GM11168 (cell line): ENCODE measurements around the gene ZFPM1.

ENCODE experiments used
- in situ Hi-C: fragments of 300-500 bp; cut with MboI; formaldehyde crosslinking; loops from one replicate; pipeline ENCODE4 v1.12.0; 2022; ENCODE audit warnings: low sequenced_read_pairs; ENCODE audit not compliant: unreplicated experiment

The ZFPM1 gene

DNA sequence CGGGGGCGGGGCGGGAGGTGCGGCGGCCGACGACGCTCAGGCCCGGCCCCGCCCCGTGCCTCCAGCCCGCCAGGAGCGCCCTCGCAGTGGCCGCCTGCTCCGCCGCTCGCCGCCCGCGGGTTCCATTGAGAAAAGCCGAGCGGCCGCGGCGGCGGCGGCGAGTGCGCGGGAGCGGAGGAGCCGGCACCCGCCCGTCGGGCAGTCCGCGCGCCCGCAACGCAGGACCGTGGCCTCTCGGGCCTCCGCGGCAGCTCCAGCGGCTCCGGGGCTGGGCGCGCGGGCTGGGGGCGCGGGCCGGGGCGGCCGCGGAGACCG, at the start of gene ZFPM1:
Gene ZFPM1, plus strand, starts transcription at position 64 of the 315 bp plus-strand sequence. CDS start 359 bp downstream, outside the sequence.
- in situ Hi-C loops = loop anchor here (10.0 kb wide), 1 partner anchor 72 kb away; no protein-coding TSS in a partner anchor

DNA sequence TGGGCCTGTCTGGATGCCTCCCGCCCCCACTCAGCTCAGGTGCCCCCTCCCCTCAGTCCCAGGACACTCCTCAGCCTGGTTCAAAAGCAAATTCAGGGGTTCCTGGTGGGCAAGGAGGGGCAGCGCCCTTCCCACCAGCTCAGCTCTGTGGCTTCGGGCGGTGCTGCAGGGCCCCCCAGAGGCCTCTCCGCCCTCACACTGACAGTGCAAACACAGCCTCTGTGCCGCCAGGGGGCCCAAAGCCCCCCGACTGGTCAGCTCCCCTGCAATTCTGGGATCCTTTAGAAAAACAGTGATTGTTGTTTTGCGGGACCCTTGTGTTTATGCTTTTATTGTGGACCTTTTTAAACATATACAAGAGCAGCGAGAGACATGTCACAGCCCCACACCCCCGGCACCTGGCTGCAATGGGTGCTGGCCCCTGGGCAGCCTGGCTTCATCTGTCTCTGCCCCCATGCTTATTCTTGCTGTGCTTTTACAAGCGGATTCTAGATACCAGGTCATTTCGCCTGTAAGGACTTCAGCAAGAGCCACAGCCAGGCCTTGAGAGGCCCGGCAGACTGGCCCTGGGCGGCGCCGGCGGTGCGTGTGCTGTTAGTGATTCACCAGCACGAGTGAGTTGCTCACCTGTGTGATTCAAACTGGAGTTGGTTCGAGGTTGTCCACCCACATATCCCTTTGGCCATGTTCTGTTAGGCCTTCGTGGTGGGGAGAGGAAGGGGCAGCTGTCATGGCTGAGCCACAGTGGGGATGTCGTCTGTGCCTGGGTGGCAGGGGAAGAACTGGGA, 49.1 kb upstream of the ZFPM1 start:
- in situ Hi-C loops = loop anchor here (25.0 kb wide), 1 partner anchor 392 kb away; no protein-coding TSS in a partner anchor

DNA sequence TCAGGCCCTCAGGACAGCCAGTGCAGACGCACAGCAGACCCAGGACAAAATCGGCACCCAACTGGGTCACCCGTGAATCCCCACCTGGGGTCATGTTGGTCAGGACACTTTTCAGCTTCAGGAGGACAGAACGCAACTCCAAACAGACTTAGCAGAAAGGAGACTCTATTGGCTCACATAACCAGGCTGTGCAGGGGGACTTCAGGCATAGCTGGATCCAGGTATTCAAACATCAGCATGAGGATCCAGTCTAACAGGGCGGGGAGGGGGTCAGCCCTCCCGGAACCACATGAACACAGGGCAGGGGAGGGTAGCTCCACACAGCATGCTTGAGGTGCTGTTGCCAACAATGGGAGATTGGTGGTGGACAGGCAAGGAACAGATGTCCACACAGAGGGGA, 48.3 kb upstream of the ZFPM1 start:
- in situ Hi-C loops = loop anchor here (25.0 kb wide), 1 partner anchor 392 kb away; no protein-coding TSS in a partner anchor

DNA sequence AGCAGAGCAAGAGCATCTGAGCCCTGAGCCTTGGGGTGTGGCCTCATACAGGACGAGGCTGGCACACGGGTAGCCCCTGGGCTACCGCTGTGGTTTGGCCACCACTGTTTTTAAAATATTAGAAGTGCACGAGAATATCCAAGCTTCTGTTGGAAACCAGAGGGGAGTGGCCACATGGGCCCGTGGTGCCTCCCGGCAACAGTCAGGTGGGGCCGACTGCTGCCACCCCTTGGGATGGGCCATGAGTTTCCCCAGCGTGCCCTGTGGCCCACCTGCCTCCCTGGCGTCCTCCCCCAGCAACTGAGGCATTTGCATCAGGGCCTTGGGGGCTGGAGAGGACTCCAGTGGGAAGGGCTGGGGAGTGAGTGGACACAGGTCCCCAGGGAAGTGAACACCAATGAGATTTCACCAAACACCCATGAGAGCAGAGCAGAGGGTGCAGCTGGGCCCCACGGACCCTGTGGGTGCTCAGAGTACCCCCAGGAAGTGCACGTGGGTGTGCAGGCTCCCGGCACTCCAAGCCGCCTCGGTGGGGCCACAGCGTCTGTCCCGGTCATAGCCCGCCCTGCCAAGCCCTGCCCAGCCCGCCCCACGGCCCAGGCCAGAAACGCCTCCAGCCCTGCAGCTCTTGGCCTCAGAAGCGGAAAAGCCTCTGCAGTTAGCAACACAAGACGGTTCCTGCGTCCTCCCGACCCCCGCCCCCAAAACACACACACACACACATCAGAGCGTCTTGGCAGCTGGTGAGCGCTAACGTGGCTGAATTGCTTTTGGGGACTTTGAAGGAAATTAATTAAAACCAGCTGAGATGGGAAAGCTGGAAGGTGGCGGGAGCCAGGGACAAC, 47.6 kb upstream of the ZFPM1 start:
- in situ Hi-C loops = loop anchor here (25.0 kb wide), 1 partner anchor 393 kb away; no protein-coding TSS in a partner anchor

DNA sequence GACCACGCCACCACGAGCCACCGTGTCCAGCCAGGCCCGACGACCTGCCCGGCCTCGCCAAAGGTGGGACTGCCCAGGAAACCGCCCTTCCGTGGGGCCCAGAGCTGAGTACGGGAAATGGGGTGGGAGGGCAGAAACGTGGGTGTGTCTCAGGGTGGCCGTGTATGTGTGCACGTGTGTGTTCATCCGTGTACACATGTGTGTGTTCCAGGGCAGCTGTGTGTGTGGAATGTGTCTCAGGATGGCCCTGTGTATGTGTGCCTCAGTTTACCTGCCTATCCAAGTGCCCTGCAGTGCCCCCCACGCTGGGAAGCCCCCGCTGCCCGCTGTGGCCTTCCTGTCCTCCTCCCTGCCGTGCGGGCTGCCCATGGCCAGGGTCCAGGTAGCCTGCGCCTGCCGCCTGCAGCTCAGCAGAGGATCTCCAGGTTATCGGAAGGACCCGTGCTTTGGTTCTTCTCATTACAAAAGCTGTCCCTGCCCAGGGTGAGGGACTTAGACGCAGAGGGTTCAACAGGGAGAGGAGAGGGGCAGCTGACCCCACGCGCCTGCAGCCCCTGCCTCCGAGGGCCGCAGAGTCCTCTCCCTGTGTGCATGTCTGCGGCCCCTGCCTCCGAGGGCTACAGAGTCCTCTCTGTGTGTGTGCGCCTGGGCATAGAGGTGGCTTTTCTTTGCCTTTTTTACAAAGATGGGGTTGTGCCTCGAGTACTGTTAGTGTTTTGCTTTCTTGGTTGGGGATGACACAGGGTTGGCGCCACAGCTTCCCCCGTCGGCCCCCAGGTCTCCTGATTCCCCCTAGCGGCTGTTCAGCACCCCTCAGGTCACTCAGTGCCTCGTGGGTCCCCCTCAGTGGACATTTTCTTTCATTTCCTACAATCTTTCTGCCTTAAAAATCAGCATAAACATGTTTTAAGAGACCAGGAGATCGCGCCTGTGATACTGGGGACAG, 46.7 kb upstream of the ZFPM1 start:
- in situ Hi-C loops = loop anchor here (25.0 kb wide), 1 partner anchor 394 kb away; no protein-coding TSS in a partner anchor

DNA sequence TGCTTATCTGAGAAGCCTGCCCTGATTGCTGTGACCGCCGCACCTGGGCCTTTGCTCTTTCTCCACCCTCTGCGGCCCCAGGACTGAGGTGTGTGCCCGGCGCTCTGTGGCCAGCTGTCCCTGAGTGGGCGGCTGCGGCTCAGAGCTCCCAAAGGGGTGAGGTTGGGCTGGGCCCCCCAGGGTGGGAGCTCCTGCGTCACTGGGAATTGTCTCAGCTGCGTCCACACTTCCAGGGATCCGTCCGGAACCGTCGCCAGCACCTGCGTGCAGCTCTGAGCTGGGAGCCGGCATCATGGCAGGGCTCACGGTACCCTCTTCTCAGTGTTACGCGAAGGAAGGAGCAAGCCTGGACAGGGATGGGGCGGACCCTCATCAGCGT, 46.0 kb upstream of the ZFPM1 start:
- in situ Hi-C loops = loop anchor here (25.0 kb wide), 1 partner anchor 395 kb away; no protein-coding TSS in a partner anchor

DNA sequence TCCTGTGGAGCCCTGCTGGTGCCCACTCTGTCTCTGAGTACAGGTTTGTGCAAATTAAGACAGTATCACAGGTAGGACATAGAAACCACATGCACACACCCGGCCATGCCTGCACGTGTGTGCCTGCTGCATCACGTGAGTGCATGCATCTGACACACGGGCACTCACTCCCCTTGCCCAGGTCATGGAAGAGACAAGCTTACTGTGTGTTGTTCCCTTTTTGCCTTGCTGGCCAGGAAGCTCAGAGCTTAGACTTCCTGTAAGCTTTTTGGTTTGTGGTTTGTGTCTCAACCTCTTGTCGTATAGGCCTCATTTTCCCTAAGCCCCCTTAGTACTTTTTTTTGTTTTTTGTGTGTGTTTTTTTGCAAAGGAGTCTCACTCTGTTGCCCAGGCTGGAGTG, 45.3 kb upstream of the ZFPM1 start:
- in situ Hi-C loops = loop anchor here (25.0 kb wide), 1 partner anchor 396 kb away; no protein-coding TSS in a partner anchor

DNA sequence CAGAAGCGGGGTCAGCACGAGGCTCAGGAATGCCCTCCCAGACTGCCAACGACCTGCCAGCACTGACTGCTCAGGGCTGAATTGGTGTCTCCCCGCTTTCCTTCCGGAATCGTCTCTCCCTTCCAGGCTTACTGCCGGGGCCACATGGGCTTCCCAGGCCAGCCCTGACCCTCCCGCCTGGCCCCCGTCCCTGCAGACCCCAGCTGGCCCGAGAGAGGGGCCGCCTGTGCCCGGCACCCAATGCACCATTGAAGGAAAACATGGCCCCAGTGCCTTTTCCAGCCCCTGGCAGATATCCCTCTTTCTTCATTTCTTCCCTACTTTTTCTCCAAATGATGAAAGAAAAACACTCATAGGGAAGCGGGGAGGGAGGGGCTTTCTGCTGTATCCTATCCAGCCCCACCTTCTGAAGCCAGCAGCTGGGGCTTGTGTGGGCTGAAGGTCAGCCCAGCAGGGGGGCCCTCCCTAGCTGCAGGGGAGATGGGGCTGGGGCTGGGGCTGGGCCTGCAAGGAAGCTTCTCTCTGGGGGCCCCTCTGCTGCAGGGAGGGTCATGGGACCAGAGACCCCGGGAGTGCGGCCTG, 44.4 kb upstream of the ZFPM1 start:
- in situ Hi-C loops = loop anchor here (25.0 kb wide), 1 partner anchor 396 kb away; no protein-coding TSS in a partner anchor

DNA sequence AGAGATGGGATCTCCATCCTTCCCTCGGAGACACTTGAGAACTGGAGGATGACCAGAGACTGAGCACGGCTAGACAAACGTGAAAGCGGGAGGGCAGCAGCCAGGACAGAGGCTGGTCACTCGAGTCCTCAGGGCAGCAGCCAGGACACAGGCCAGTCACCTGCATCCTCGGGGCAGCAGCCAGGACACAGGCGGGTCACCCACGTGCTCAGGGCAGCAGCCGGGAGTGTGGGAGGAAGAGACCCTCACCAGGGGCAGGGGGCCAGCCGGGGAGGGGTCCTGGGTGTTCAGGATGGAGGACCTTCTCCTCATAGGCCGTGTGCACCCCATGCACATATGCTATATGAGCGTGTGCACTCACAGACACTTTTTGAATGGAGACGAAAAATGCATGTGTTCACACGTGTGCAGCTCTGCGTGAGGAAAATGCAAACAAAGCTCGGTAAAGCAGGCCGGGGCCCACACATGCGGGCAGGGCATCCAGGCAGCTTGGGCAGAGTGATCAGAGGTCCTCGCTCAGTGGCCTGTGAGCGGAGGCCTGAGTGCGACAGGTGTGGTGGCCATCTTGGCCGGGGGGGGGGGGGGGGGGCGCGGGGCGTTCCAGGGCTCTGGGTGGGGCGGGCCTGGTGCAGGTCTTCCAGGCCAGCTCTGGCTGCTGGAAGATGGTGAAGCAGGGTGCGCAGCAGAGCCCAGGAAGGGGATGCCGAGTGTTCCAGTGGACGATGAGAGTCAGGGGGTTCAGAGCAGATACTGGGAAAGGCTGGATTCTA, 43.6 kb upstream of the ZFPM1 start:
- in situ Hi-C loops = loop anchor here (25.0 kb wide), 1 partner anchor 397 kb away; no protein-coding TSS in a partner anchor

DNA sequence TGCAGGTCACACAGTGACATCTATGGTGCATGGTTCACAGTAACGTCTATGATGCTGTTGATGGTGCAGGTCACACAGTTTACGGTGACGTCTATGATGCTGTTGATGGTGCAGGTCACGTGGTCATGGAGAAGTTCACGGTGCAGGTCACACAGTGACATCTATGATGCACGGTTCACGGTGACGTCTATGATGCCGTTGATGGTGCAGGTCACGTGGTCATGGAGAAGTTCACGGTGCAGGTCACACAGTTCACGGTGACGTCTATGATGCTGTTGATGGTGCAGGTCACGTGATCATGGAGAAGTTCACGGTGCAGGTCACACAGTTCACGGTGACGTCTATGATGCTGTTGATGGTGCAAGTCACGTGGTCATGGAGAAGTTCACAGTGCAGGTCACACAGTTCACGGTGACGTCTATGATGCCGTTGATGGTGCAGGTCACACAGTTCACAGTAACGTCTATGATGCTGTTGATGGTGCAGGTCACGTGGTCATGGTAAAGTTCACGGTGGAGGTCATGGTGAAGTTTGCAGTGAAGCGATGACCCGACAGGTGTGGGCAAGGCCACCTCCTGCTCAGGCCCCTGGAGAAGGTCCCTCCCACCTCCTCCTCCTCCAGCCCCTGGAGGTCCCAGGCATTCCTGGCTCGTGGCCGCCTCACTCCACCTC, 42.6 kb upstream of the ZFPM1 start:
- in situ Hi-C loops = loop anchor here (25.0 kb wide), 1 partner anchor 398 kb away; no protein-coding TSS in a partner anchor

DNA sequence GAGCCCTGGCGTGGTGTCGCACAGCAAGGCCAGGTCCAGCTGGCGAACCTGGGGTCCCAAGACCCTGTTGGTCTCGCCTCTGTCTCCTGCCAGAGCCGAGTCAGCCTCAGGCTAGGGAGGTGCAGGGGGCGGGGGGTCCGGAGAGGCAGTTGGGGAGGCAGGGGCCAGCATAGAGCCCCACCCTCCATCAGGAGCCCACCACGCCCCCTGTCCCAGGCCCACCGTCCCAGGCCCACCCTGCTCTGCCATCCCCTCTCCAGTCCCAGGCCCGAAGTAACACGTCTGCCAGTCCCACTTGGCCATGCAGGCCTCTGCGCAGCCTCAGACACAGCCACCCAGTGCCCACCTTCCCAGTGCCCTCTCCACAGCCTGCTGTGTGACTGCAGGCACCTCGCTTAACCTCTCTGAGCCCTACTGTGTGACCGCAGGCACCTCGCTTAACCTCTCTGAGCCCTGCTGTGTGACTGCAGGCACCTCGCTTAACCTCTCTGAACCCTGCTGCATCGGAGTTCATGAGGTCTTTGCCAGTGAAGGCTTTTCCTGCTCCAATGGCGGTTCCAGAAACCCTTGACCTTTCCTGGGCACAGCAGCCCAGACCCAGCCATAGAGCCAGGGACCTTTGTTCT, 41.0 kb upstream of the ZFPM1 start:
- in situ Hi-C loops = loop anchor here (25.0 kb wide), 1 partner anchor 400 kb away; no protein-coding TSS in a partner anchor

DNA sequence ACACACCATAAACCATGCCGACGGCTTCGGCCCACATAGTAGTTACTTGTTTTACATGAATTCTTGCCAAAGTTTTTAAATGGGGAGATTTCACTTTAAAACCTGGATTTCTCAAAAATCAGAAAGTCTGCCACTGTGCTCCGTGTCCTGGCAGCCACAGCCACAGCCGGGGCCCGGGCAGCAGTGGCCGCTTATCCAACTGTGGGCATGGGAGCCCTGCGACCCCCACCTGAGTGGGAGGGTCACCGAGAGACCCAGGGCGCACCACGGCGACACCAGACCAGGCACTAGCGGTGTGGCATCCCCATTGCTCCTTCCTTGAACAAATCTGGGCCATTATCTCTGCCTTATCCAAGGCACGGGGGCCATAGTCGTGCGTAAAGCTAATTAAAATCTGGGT, 40.3 kb upstream of the ZFPM1 start:
- in situ Hi-C loops = loop anchor here (25.0 kb wide), 1 partner anchor 400 kb away; no protein-coding TSS in a partner anchor

DNA sequence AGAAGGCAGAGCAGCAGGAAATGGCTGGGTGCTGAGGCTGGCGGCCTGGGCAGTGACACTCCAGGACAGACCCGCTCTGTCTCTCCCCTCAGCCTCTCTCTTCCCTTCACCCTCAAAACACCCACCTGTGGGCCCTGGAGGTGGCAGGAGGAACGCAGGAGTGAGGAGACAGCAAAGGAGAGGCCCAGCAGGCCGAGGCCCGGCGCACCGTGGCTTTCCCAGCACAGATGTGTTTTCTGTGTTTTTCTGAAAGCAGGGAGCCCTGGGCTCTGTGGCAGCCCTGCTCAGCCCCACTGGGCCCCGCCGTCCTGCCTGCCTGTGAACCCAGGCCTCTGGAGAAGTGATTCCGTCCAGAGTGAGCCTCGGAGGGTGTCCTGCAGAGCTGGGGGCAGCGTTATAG, 39.8 kb upstream of the ZFPM1 start:
- in situ Hi-C loops = loop anchor here (25.0 kb wide), 1 partner anchor 401 kb away; no protein-coding TSS in a partner anchor

DNA sequence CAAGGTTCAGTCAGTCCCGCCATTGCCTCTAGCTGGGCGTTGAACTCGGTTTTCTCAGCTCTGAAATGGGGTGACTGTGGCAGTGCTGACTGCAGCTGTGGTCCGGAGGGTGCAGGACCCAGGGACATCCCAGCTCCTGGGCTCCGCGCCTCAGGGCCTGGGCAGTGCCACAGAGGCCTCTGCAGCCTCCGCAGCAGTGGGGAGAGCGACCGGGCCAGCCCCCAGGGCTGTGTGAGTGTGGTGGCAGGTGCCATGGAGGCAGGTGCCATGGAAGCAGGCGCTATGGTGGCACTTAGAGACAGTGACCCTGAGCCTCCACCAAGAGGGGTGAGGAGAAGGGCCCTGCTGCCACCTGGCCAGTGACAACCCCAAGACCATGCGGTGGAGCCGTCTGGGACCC, 39.4 kb upstream of the ZFPM1 start:
- in situ Hi-C loops = loop anchor here (25.0 kb wide), 1 partner anchor 401 kb away; no protein-coding TSS in a partner anchor

DNA sequence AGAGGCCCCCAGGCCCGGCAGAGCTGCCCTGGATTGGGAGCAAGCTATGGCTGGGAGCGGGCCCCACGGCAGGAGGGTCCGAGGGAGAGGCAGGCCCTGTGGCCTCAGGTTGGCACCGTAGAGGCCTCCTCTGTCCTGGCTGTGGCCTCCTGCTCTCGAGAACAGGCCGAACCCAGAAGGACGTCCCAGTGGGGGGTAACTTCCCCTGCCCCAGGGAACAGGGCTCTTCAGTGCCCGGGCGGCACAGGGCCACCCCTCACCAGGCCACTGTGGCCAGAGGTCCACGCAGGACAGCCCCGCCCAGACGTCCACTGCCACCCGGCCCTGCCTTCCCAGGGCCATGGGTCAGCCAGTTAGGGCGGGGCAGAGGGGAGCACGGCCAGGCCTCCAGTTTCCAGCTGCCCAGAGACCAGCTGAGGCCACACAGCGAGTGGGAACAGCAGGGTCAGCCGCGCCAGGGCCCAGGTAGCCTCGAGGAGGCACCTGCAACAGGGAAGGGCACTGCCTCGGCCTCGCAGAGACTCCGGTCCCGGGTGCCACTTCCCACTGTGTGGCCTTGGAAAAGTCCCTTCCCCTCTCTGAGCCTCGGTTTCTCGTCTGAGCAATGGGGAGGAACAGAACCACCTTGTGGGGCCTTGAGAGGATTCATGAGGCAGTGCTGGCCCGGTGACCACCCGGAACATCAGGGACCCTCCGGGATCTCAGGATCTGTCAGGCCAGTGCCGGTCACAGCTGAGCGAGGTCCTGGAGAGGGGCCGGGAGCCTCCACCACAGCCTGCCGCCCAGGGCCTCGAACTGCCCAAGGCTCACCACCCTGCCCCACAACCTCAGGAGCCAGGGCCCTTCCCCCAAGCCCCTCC, 38.3 kb upstream of the ZFPM1 start:
- in situ Hi-C loops = loop anchor here (25.0 kb wide), 1 partner anchor 402 kb away; no protein-coding TSS in a partner anchor

DNA sequence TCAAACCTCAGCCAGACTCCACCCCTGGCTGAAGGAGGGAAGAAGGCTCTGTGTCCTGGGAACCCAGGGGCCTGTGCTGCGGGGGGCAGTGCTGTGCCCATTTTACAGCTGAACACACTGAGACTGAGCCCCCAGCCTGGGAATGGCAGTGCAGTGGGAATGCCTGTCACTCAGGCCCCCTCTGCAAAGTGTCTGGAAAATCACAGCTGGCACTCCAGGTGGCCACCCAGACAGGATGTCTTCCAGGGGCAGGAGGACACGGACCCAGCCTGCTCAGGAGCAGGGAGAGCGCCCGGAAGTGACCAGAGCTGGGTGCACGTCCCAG, 37.7 kb upstream of the ZFPM1 start:
- in situ Hi-C loops = loop anchor here (25.0 kb wide), 1 partner anchor 403 kb away; no protein-coding TSS in a partner anchor
